ENCODE results near the gene RBM26.

The RBM26 gene

DNA sequence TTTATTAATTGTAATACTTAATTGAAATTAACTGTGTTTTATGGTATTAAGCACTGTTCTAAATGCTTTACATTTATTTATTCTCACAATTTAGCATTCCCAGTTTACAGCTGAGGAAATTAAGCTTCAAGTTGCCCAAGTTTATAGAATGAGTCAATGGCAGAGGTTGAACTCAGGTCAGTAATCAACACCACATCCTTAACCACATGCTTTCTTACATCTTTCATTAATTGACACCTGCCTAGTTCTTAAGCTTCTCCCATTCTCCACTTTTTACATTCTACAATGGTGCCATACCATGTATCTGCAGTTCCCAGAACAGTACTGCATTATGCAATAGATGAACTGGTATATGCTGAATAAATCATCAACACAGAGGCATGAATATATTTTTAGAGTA, 11.7 kb upstream of the RBM26 start:
- DNase-seq, result no peak

- DNase-seq, result no peak
These were observed 7.5 kb upstream of the RBM26 start for GRCh38 chr13:79413521-79413920.

- no peak for DNase-seq
These were observed 3.8 kb upstream of the RBM26 start for GRCh38 chr13:79409828-79410227.

DNA sequence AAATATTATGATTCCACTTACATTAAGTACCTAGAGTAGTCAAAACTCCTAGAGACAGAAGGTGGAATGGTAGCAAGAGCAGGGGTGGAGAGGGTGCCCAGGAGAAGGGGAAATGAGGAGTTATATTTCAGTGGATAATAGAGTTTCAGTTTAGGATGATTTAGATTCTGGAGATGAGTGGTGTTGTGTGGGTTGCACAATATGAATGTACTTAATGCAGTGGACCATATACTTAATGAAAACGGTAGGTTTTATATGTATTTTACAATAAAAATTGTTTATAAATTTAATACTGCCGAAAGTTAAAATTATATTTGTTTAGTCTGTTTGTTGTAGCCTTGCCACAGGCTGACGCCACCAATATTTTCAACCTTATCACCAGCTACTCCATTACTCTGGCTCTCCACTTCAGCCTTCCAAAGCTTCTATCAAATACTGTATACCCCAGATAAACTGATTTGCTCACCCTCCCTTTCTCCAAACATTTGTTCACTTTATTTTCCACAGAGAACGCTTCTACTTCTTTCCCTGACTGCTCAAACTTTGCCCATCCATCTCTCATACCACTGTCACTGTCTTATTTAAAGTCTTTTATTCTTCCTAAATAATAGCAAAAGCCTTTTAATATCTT, 1.4 kb upstream of the RBM26 start:
- DNase-seq, result no peak

DNA sequence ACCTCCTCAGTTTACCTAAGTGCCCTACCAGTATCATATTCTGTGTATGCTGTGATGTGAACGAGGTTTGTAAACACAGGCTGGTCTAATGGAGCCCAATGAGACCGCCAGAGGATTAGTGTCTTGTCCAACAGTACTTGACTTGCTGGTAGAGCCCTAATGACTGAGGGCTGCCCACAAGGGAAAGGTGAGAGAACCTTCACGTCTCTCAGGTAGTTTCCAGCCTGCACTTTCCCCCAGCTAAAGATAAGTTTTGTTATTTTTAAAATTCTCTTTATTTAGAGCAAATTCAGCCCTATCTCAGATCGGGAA, 498 bp upstream of the RBM26 start:
- peak; percentile 30 to 96 for DNase-seq

DNA sequence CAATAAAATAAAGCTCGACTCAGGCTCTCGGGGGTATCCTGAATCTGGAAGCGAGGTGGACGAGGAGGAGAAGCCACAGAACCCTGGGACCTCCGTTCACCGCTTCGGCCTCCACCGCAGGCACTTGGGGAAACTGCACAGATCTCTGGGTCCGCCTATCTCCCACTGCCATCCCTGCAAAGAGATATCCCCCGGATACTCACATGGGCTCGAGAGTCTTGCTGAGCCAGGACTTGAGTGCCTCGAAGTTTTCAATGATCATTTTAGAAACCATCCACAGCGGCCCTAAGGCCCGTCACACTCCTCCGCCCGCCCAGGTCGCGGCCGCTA, 589 bp downstream of the RBM26 start:
- no peak for DNase-seq

GRCh38 chr13:79404985-79405384, 1.1 kb downstream of the RBM26 start:
- no peak for DNase-seq

GRCh38 chr13:79404361-79404760, 1.7 kb downstream of the RBM26 start:
- no peak for DNase-seq

DNA sequence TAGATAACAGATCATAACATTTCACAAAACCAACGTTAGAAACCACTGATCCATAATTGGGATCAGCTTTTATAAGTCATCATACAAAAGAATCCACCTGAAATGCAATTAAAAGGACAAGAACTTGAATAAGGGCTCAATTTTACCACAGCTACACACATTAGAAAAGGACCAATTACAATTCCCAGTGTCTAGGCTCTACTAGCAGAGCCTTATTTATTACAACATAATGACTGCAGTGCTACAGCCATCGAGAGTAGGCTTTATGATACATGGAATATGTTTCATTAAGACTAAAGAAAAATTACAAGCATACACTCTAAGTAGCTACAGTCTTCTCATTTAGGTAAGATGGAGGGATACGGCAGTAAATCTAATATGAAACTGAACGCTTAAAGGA, 2.9 kb downstream of the RBM26 start:
- DNase-seq, result no peak

DNA sequence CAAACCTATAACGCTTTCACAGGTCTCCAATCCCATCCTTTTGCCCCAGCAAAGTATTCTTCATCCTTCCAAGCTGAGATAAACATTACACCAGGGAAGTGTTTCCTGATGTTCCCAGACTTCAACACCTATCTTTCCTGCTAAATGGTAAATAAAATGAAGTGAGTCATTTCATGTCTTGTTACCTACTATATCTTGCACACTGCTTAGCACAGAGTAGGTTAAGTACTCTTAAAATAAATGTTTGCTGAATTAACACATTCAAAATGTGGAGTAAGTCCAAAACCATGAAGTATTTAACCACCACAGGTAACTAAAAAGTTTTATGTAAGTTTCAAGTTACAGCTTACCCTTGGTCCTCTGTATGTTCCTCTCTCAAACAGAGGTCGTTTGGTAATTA, 3.4 kb downstream of the RBM26 start:
- DNase-seq, result no peak

GRCh38 chr13:79402074-79402635, 3.9 kb downstream of the RBM26 start:
- DNase-seq, result no peak

DNA sequence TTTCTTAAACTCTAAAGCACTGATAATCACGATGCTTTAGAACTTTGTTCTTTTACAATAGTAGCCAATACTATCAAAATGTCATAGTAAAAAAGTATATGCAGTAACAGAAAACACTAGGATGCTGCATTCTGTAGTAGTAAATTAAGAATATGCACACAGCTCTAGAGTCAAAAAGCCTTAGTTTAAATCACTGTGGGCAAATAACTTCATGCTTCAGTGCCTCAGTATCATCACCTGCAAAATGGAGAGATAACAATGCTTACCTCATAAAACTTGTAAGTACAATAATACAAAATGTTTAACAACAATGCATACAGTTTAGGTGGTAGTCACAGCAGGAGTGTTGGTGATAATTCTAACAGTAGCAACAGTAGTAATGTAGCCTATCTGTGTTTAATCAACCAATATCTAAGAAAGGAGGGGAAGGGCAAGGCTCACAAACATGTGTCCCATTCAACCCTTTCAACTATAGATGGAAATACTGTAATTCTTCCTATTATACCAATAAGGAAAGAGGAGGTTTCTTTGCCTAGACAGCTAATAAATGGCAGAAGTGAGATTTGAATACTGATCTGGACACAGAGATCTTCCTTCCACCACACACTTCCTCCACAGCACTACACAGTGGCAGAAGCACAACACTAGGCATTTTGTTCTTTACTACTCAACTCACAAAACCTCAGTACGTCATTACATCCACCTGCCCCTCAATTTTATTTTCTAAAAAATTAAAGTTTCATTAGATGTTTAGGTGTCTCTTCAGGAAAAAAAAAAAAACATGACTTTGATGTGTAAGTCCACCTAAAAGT, 4.6 kb downstream of the RBM26 start:
- no peak for DNase-seq

DNA sequence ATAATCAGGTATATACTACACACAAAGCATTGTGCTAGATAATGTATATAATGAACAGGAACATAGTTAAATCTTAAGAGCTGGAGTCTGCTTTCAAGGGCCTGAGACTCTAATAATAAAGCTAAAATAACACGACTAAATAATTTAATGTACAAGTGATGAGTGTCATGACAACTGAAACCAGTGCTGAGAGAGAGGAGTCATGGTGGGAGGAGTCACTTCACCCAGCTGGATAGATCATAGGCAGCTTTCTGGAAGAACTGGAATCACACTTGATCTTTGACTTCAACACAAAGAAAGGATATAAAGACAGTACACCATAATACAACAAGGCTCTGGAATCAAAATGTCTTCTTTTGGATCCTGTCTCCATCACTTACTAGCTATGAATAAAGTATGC, 7.1 kb downstream of the RBM26 start:
- DNase-seq, result no peak

- no peak for DNase-seq
These were observed 7.9 kb downstream of the RBM26 start for GRCh38 chr13:79398127-79398526.

GRCh38 chr13:79395881-79396280, 10.2 kb downstream of the RBM26 start:
- no peak for DNase-seq

- DNase-seq, result peak; percentile 91 to 93
These were observed 12.3 kb downstream of the RBM26 start for GRCh38 chr13:79393564-79394249.

- DNase-seq, result peak; percentile 53 to 75
These were observed 13.0 kb downstream of the RBM26 start for GRCh38 chr13:79392882-79393563.

DNA sequence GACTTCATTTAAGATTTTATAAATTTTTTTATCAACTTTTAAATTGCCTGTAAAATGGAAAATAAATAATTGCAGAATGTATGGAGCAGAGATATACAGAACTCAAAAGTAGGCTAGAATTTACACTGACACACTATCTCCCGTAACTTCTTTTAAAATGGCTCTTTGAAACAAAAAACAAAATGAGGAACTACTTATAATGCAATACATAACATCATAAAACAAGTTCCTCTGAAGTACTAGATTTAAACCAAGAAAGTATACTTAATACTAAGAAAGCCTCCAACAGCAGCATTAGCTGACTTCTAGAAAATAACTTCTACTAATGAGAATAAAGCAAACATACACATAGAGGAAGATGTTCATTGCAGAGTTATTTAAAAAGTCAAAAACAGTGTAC, 17.0 kb downstream of the RBM26 start:
- no peak for DNase-seq

- DNase-seq, result no peak
These were observed 18.2 kb downstream of the RBM26 start for GRCh38 chr13:79387853-79388252.

DNA sequence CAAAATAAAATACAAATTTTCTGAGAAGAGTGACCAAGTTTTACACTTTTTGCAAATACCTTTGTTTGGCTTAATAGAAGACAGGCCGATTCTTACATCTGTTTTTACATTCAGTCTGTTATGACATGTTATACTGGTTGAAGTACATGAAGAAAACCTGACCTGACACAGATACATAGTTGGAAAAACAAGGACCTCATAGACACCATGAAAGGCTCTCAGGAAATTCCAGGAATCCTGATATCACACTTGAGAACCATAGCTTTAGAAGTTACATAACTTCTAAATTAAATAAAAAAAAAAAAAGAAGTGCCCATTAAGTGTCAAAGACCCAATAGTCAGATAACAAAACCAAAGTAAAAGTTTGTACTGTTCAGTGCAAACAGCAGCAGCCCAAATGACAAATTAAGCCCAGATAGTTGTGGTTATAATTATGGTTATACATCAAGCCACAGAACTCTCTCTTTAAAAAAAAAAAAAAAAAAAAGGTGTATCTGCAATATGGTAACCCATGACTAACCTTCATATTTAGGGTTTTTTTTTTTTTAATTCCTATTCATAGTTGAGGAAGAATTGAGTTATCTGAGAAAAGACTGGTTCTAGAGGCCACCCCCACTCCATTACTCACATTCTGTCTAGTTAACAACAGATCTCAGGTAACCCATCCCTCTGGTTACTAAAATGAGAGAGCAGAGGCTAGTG, 19.8 kb downstream of the RBM26 start:
- DNase-seq, result no peak

DNA sequence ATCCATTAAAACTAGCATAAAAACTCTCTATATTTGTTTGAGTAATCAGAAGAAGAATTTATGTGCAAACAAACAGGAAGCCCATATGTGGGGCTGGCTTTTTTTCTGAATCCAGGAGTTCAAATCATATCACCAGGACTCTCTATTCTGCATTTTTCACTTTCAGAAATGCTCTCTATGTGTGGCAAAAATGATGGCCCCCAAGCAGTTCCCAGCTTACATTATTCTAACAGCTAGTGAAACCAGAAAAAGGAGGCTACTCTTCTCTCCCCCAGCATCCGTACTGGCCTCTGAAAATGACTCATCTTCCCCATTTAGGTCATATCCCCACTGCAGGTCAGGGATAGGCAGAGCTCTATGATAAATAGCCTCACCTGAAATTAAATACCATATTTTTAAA, 20.4 kb downstream of the RBM26 start:
- DNase-seq, result no peak

DNA sequence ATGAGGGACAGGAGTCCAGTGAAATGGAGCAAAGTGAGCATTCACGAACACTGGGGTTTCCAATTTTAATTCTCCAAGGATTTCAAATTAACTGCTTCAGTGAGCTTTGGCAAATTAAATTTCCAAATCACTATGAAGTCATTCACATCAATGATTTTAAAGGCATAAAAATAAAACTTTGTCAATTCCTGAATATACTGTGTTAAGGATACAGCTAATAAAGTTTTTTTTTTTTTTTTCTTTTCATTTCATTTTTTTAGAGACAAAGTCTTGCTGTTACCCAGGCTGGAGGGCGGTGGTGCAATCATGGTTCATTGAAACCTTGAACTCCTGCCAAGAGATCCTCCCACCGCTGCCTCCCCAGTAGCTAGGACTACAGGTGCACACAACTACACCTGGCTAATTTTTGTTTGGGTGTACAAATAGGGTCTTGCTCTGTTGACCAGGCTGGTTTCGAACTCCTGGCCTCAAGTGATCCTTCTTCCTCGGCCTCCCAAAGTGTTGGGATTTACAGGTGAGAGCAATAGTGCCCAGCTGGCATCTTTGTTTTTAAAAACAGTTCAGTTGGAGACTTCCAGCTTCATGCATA, 21.9 kb downstream of the RBM26 start:
- no peak for DNase-seq
